Hematopoietic multipotent progenitor cell treated with erythropoietin and hydrocortisone succinate and interleukin-3 and kit ligand, for 6 days (in vitro differentiated cells): ENCODE measurements around the gene ADPRM.
"Not testable (repeated sequence)": the region's sequence is repeated elsewhere in the genome, so short reads cannot be mapped to it uniquely, and the experiment has no call there.

Experiments
- DNase-seq: peaks from one replicate; pipeline ENCODE4 v3.0.0-alpha.2; 2015

Gene ADPRM

GRCh38 chr17:10702574-10702973, 5.2 kb downstream of the ADPRM start:
- DNase-seq, result peak; percentile 42

DNA sequence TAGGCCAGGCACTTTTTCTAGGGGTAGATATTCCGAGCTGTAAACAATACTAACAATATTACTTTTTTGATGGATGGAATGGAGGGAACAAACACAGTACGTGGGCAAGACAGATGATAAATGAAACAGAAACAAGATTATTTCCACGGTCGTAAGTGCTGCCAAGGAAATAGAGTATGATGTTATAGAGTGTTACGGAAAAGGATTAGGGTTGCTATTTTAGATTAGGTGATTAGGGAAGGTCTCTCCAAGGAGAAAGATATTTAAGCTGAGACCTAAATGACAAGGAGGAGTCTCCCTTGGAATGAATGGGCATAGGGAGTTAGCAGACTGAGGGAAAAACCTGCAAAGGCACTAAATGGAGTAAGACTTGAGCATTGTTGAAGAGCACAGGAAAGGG, 8.3 kb downstream of the ADPRM start:
- no peak for DNase-seq

- DNase-seq, result no peak
Observed at GRCh38 chr17:10713318-10713717, 15.9 kb downstream of the ADPRM start.

- DNase-seq, result peak; percentile 13
Observed at GRCh38 chr17:10716218-10716617, 18.8 kb downstream of the ADPRM start.

- no peak for DNase-seq
Observed at GRCh38 chr17:10718547-10718946, 21.2 kb downstream of the ADPRM start.

- no peak for DNase-seq
Observed at GRCh38 chr17:10724546-10725195, 27.3 kb downstream of the ADPRM start.

GRCh38 chr17:10725262-10725661, 27.9 kb downstream of the ADPRM start:
- DNase-seq, result no peak

GRCh38 chr17:10726196-10726595, 28.8 kb downstream of the ADPRM start:
- peak; percentile 10 for DNase-seq

GRCh38 chr17:10727192-10727591, 29.8 kb downstream of the ADPRM start:
- DNase-seq, result no peak

DNA sequence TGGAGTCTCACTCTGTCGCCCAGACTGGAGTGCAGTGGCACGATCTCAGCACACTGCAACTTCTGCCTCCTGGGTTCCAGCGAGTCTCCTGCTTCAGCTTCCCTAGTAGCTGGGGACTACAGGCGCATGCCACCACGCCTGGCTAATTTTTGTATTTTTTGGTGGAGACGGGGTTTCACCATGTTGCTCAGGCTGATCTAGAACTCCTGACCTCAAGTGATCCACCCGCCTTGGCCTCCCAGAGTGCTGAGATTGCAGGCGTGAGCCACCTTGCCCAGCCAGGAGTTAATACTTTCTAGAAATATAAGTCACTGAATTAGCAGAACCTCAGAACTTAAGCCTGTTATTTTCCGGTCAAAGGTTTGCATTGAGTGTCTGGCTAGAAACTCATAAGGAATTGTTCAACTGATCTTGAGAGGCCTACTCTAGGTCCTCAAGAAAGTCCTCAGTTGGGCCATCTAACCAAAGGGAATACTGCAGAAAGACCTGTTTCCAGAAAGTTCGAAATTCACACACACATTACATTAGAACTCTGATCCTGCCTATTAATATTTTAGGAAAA, 31.0 kb downstream of the ADPRM start:
- no peak for DNase-seq

DNA sequence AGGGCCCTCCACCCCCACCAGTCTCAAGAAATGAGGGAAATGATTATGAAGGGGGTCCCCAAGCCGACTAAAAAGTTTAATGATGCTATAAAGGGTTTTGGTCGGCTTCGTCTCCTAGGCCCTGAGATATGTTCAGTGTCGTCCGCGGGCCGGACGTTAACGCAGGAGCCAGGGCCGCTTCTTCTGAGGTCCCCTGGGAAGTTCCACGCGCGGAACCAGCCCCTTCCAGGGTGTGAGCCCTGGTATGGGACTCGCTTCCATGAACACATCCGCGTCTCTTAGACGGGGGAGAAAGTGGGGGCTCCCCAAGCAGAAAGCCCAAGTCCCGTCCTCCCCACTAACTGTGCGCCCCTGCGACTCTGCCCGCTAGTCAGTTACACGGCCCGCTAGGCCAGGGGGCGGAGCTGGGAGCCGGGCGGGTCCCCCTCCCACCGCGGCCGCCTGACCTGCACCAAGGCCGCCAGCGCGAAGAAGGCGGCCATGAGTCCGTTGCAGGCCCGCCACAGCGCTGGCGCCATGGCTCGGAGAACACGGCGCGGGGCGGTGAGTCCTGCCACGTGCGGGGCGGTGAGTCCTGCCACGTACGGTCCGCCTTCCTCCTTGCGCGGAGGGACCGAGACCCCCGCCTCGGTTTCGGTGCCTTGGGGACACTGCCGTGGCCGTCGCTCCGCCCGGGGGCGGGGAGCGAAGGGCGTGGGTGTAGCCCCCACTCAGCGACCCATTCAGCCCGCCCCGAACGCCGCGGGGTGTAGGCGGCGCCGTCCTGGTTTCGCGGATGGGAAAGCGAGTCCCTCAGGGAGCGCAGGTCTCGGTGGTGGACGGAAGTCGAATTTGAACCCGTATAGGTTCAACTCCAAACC, 32.2 kb downstream of the ADPRM start, which contains the start of gene TMEM220:
TMEM220 (minus strand) TSS at position 690 of the 860 bp plus-strand sequence; CDS start at position 518, 172 bp downstream.
- peak; percentile 79 for DNase-seq

- peak; percentile 17 for DNase-seq
Observed at GRCh38 chr17:10730247-10730646, 32.9 kb downstream of the ADPRM start.

GRCh38 chr17:10731408-10731879, 34.0 kb downstream of the ADPRM start:
- DNase-seq, result peak; percentile 12

GRCh38 chr17:10732121-10732520, 34.7 kb downstream of the ADPRM start:
- not testable (repeated sequence) for DNase-seq

- DNase-seq, result no peak
Observed at GRCh38 chr17:10733666-10734065, 36.3 kb downstream of the ADPRM start.

DNA sequence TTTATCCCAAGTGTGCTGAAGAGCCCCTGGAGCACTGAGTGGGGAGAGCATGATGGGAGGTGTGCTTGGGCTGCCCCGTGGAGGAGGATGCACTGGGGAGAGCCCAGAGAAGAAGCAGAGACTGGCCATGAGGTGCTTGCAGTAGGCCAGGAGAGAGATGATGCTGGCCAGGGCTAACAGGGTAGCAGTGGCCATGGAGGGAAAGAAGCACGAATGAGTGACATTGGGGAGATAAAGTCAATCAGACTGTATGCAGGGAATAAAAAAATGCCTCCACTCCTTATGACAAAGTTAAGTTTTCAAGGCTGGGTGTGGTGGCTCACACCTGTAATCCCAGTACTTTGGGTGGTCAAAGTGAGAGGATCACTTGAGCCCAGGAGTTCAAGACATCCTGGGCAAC, 37.9 kb downstream of the ADPRM start:
- no peak for DNase-seq

DNA sequence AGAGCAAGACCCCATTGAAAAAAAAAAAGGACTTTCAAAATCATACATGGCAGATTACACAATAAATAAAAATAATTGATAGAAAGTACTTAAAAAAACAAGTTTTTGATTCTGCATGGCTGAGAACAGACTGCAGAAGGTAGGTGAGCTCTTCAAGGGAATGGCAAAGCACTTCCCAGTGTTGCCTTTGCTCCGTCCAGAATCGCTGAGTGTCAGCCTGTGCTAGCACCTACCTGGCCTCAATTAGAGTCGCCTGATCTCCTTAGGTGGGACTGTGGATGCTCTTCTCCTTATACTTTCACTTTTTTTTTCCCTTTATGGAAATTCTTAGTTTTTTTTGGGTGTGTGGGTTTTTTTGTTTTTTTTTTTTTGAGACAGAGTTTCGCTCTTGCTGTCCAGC, 38.4 kb downstream of the ADPRM start:
- no peak for DNase-seq

DNA sequence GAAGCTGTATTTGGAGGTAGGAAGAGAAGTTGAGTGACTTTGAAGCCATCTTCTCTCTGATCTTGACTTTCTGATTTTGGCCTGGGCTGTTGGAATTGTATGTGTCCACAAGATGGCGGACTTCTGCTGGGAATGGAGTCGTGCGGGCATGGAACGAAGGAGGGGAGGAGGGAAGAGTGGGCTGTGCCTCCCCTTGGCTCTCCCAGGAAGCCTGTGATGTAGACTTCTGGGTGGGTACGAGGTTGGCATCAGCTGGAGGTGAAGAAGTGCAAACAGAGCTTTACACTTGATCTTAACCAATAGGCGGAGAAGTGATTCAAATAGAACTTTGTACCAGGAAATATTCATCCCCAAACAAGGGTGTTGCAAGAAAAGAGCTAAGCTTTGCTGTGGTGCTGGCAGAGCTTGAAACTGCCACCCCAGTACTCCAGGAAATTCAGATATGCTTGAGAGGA, 39.8 kb downstream of the ADPRM start:
- DNase-seq, result peak; percentile 80

DNA sequence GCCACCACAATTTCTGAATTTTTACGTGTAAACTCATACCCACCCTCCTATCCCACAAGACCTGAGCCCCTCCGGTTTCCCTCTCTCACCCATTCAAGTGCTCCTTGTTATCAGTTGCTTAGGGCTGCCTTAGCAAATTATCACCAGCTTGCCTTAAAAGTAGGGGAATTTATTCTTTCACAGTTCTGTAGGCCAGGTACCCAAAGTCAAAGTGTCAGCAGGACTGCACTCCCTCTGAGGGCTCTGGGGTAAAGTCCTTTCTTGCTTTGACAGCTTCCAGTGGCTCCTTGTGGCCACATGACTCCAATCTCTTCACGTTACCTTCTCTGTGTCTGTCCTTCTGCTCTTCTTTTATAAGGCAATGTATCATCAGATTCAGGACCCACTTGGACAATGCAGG, 40.3 kb downstream of the ADPRM start:
- no peak for DNase-seq

GRCh38 chr17:10738521-10739258, 41.3 kb downstream of the ADPRM start:
- DNase-seq, result no peak

GRCh38 chr17:10739386-10739785, 42.0 kb downstream of the ADPRM start:
- DNase-seq, result no peak

DNA sequence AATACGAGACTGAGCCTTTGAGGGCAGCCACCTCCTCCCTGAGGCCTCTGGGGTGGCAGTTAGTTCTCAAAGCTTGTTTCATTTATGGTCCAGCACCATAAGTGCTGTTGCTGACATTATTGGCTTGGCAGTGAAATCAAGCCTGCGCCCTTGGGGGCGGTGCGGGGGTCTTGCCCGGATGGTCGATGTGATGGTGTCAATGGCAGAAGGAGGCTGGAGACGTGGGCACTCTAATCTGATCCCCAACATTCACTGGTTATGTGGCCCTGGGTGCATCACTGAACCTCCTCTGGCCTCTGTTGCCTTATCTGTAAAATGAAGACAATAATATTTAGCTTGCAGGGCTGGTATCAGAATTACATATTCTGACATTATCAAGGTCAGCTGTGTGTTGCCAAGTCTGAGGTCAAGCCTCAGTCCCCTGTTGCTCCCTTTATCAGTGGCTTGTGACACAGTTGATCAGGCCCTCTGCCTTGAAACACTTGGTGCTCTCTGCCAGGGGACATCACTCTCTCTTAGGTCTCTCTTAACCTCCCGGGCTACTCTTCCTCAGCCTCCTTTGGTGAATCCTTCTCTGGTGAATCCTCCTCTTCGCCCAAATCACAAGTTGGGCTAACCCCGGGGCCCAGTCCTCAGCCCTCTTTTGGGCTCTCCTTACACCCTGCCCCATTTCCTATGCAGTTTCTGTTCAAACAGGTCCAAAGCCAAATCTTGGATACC, 44.2 kb downstream of the ADPRM start:
- DNase-seq, result peak; percentile 51
